NCI-H2227 (cell line): Measurements from ENCODE around the gene EID1.
"Not testable (repeated sequence)": the region's sequence is repeated elsewhere in the genome, so short reads cannot be mapped to it uniquely, and the experiment has no call there.

Experiments
- DNase-seq: peaks from one replicate; lab custom pipeline; 2025; ENCODE audit not compliant: unreplicated experiment; lab: John Stamatoyannopoulos, UW

EID1 gene

DNA sequence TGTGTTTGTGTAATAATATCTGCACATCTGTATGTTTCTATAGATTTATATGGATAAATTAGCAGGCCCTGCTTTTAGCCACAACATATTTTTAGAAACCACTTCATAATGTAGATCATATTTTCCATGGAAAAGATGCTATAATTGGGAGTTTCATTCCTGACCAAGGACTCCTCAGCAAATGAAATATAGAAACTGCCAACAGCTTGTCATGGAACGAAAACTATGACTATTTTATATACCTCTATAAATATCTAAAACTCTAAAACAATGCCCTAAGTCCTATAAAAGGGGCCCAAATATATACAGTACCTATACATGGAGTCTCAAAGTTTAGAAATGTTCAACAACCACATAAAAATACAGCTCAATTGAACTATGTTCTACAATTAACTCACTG, 27.9 kb downstream of the EID1 start:
- no peak for DNase-seq

DNA sequence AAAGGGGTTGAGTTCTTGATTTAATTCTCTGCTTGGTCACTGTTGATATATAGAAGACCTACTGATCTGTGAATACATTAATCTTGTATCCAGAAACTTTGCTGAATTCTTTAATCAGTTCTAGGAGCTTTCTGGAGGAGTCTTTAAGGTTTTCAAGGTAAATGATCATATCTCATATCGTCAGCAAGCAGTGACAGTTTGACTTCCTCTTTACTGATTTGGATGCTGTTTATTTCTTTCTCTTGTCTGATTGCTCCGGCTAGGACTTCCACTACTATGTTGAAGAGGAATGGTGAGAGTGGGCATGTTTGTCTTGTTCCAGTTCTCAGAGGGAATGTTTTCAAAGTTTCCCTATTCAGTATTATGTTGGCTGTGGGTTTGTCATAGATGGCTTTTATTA, 31.4 kb downstream of the EID1 start:
- not testable (repeated sequence) for DNase-seq

DNA sequence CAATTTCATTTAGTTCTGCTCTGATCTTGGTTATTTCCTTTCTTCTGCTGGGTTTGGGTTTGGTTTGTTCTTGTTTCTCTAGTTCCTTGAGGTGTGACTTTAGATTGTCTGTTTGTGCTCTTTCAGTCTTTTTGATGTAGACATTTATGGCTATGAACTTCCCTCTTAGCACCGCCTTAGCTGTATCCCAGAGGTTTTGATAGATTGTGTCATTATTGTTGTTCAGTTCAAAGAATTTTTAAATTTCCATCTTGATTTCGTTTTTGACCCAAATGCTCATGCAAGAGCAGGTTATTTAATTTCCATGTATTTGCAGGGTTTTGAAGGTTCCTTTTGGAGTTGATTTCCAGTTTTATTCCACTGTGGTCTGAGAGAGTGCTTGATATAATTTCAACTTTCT, 32.6 kb downstream of the EID1 start:
- not testable (repeated sequence) for DNase-seq

DNA sequence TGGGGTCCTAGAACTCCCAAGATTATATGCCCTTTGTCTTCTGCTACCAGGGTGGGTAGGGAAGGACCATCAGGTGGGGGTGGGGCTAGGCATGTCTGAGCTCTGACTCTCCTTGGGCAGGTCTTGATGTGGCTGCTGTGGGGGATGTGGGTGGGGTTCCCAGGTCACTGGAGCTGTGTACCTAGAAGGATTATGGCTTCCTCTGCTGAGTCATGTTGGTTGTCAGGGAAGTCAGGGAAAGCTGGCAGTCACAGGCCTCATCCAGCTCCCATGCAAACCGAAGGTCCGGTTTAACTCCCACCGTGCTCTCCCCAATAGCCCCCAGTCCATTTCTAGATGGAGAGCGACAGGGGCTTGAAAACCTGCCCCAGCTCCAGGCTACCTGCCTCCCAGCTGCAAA, 35.2 kb downstream of the EID1 start:
- no peak for DNase-seq

DNA sequence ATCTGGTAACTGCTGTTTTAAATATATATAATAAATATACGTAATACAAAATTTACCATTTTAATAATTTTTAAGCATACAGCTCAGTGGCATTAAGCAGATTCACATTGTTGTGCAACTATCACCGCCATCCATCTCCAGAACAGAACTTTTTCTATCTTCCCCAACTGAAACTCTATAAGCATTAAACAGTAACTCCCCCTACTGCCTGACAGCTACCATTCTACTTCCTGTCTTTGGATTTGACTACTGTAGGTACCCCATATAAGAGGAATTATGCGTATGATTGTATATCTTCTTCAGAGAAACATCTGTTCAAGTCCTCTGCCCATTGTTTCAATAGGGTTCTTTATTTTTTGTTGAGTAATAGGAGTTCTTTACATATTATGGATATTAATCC, 36.8 kb downstream of the EID1 start:
- no peak for DNase-seq

DNA sequence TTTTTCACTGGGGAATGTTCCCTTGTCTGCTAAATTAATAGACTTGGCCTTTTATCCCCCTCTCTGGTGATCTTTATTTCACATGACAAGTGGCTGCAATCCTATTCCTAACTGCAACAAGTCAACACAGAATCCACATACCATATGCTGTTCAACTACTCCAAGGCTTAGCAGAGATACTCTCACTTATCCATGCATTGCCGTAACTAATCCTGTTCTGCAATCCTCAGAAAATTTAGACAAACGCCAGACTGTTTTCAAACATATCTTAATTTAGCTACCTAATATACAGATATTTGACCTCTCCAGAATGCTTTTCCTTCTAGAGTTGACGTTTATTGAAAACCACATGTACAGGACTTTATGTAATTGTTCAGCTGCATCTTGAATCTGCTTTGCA, 37.9 kb downstream of the EID1 start:
- no peak for DNase-seq

DNA sequence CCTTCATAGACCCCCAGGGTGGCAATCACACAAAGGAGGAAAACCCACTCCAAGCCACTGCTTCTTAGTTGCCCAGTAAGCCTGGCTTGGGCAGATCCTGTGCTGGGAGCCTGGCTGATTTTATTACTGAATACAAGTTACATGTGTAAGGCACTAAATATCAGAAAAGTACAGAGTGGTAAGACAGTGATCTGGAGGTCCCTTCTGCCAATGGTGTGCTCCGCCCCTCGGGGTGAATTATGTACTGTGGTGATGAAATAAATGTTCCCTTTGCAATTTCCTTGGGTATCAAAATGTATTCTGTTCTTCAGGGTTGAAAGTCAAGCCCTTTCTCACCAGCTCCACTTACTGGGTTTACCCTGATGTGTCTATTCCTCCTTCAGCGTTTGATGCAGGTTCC, 38.8 kb downstream of the EID1 start:
- DNase-seq, result no peak

DNA sequence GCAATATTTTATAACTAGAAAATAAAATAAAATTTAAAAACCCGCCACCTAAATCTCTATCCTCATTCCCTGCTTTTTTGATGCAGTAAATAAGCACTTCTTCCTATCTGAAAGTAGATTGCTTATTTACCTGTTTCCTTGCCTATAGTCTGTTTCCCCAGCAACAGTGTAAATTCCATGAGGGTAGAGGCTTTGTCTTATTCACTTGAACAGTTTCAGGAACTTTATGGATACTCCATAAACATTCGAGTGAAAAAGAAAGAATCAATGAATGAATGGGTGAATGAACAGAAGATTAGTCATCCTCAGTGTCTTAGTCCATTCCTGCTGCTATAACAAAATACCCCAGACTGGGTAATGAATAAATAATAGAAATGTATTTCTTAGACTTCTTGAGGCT, 44.1 kb downstream of the EID1 start:
- no peak for DNase-seq

DNA sequence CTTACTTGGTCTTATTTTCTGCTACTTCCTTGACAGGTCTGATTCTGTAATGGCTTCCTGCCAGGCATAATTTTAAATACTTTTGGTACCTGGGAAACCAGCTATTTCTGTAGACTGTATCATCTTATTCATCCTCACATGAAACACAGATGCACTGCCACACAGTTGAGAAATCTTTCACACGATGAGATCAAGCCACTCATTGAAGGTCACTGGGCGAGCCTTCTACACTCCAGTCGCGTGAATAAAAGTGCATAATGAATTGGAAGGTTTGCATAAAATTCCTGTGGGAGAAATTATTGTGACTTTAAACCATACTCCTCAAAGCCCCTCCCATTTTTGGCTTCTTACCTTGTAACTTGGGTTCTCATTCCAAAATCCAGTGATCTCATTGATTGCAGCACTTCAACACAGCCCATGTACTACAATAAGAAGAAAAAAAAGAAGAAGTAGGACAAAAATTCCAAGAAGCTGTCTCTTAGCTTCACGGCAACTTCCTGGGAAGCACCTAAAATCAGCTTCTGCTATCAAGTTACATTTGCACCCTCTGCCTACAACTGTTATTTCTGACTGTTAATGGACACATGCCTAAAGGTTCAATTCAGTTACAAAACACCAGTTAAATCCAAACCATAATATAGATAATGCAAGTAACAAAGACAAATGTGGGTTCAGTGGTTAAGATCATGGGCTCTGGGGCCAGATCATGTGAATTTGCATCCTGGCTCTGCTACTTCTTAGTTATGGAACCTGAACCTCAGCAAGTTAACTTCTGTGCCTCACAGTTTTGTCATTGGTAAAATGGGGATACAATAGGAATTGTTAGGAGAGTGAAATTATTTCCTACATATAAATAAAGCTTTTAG, 46.8 kb downstream of the EID1 start:
- DNase-seq, result no peak

DNA sequence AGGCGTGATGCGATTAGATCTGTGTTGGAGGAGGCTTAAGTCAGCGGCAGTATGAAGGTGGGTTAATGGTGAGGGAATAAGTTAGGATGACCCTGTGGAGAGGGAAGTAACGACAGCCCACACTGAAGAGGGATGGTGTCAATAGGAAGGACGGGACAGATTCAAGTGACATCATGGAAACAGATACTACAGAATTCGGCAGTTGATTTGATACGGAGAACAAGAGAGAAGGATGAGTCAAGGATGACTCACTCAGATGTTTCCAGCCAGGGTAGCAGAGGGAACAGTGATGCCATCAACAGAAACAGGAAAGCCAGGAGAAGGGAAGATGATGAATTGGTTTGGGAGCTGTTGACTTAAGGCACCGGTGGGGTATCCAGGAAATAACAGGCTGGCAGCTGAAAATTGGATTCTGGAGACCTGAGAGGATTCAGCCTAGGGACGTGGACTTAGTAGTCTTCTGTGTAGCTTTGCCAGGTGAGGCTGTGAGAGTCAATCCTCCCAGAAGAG, 47.8 kb downstream of the EID1 start:
- no peak for DNase-seq

DNA sequence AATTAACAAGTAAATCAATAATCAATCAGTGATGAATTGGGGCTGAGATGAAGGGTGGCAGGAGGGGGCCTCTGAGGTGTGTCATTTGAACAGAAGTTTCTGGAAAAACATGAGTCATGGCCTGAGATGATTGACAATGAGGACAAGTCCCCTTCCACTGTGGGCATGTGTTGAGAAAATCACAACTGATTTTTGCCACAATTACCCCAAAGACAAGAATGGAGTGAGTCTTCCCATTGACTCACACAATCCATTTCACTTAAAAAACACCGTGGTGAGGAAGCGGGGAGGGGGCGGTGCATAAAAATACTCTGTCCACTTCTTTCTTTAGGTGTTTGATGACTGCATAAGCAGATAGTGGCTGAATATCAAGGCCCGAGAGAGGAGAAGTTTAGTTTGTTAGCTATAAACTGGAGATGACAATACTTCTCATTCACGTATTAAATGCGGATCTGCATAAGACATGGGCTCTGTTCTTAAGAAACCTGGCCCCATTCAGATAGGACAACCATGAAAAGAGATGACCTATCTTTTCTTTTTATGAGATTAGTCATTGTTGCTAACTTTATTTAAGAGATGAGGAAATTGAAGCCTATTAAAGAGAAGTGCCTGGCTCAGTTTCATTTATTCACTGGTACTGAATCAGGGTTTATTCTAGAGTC, 51.1 kb downstream of the EID1 start:
- no peak for DNase-seq

DNA sequence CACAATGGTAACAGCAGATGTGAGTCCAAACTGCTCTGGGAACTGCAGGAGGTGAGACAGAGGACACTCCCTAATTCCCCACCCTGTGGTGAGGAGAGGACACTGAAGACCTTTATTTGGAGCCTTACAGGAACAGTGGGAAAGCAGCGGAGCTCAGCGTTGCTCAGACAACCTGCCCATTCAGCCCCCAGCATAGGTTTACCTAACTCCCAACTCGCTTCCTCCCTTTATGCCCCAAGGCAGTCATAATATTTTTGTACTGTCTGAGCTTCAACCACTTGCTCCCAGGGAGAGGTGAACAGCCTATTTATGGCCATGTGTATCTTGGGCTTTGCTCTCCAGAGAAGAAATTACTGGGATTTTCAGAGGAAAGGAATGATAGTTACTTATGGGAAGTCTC, 51.7 kb downstream of the EID1 start:
- no peak for DNase-seq
